Activated T-helper 1 cell treated with Interleukin-2 at 50 U/mL for 16 hours (primary cell): ENCODE data around the gene KCNK4.
"Not testable (repeated sequence)": the region's sequence is repeated elsewhere in the genome, so short reads cannot be mapped to it uniquely, and the experiment has no call there.

Experiments used
- DNase-seq: peaks from one replicate; pipeline ENCODE4 v3.0.0-alpha.2; 2020; ENCODE audit warnings: low read depth

KCNK4 gene

GRCh38 chr11:64291262-64291751 lies at the start of gene KCNK4:
KCNK4 (plus strand) TSS chr11:64291302; CDS start chr11:64293019, 1,717 bp downstream.
- DNase-seq: no peak

GRCh38 chr11:64241491-64242374 lies 49.4 kb upstream of the KCNK4 start:
- DNase-seq: no peak

GRCh38 chr11:64243236-64243854 lies 47.8 kb upstream of the KCNK4 start:
- no peak for DNase-seq

- DNase-seq: no peak
These were observed 47.0 kb upstream of the KCNK4 start for GRCh38 chr11:64244107-64244506.

- no peak for DNase-seq
These were observed 46.1 kb upstream of the KCNK4 start for GRCh38 chr11:64244966-64245365.

- no peak for DNase-seq
These were observed 45.7 kb upstream of the KCNK4 start for GRCh38 chr11:64245401-64245796.

GRCh38 chr11:64245797-64246620 lies 45.1 kb upstream of the KCNK4 start:
- DNase-seq: peak; percentile 57

GRCh38 chr11:64246621-64246870 lies 44.6 kb upstream of the KCNK4 start:
- not testable (repeated sequence) for DNase-seq

- DNase-seq: peak; percentile 68
These were observed 44.0 kb upstream of the KCNK4 start, which contains the start of gene PPP1R14B for GRCh38 chr11:64246871-64247728. PPP1R14B (minus strand) TSS chr11:64246943; CDS start chr11:64246673, 270 bp downstream.

- no peak for DNase-seq
These were observed 43.2 kb upstream of the KCNK4 start for GRCh38 chr11:64247729-64248531.

GRCh38 chr11:64248578-64248977 lies 42.5 kb upstream of the KCNK4 start:
- DNase-seq: no peak

GRCh38 chr11:64249038-64249437 lies 42.1 kb upstream of the KCNK4 start:
- DNase-seq: no peak

- DNase-seq: no peak
These were observed 41.3 kb upstream of the KCNK4 start for GRCh38 chr11:64249563-64250414.

GRCh38 chr11:64250415-64251015 lies 40.6 kb upstream of the KCNK4 start:
- no peak for DNase-seq

- peak; percentile 65 for DNase-seq
These were observed 39.9 kb upstream of the KCNK4 start, which contains the start of gene PLCB3 for GRCh38 chr11:64251016-64251752. PLCB3 (plus strand) TSS chr11:64251530; CDS start chr11:64251650, 120 bp downstream.

- no peak for DNase-seq
These were observed 39.4 kb upstream of the KCNK4 start for GRCh38 chr11:64251753-64252002.

GRCh38 chr11:64252003-64252872 lies 38.9 kb upstream of the KCNK4 start:
- DNase-seq: no peak

GRCh38 chr11:64253043-64253442 lies 38.1 kb upstream of the KCNK4 start:
- DNase-seq: no peak
